Measurements from ENCODE around the gene C10orf71. TPM values are rescaled to one million over a fixed set of nuclear protein-coding genes. Genes with fewer than 3 reads are reported as not detected.

Gene C10orf71
- total RNA-seq, 1 donor from 2014 or later, result not detected

GRCh38 chr10:49375611-49376010, 76.6 kb downstream of the C10orf71 start:
- Histone ChIP-seq H3K27ac (ENCODE audit: low read depth, low read length) (no peak overlapping the region), H3K9ac (ENCODE audit: low read length) (no peak overlapping the region), H3K4me1 (ENCODE audit: insufficient read depth, low read length) (no peaks in the 10 kb centered on the region), H4K20me1 (ENCODE audit: insufficient read depth, low read length) (no peaks in the 10 kb centered on the region), H3K4me3 (ENCODE audit: insufficient read depth, low read depth, low read length) (no peak overlapping the region), H3K4me2 (ENCODE audit: low read length) (no peak overlapping the region), H3K79me2 (ENCODE audit: insufficient read depth, low read length) (no peaks in the 10 kb centered on the region), H3K9me3 (ENCODE audit: insufficient read depth, low read depth, low read length) (no peaks in the 10 kb centered on the region), H3K27me3 (ENCODE audit: insufficient read depth, low read length) (peaks cover 2% of the 10 kb centered on the region), H2AFZ (ENCODE audit: low read depth, low read length) (no peak overlapping the region), H3K36me3 (ENCODE audit: insufficient read depth, low read length) (no peaks in the 10 kb centered on the region)
- H3K36me3 Mint-ChIP-seq (ENCODE audit: low read depth, unreplicated experiment), result peaks cover 2% of the 10 kb centered on the region
- TF ChIP-seq EZH2 (IDR thresholded peaks at IDR 0.05; ENCODE audit: insufficient read depth, low read length) (no peak), CTCF (IDR thresholded peaks at IDR 0.05; ENCODE audit: insufficient read depth, low read depth, low read length) (no peak)
- FAIRE-seq (no peak), DNase-seq (ENCODE audit: low read depth) (no peak)
- peaks cover 2% of the 10 kb centered on the region for H3K9me3 Mint-ChIP-seq (ENCODE audit: unreplicated experiment)
- no peak overlapping the region for H3K4me3 Mint-ChIP-seq (ENCODE audit: unreplicated experiment)
- H3K4me1 Mint-ChIP-seq (ENCODE audit: low read depth, unreplicated experiment), result no peaks in the 10 kb centered on the region
- peaks cover 47% of the 10 kb centered on the region for H3K27me3 Mint-ChIP-seq (ENCODE audit: low read depth, unreplicated experiment)
- no peak overlapping the region for H3K27ac Mint-ChIP-seq (ENCODE audit: unreplicated experiment)

Other genes starting within 250 kb of the C10orf71 start
- 1.1 and 1.8 TPM in 2 replicates for gene VSTM4, start 183.6 kb upstream of the C10orf71 start, total RNA-seq
- gene FAM170B, start 165.1 kb upstream of the C10orf71 start, total RNA-seq, result not detected in 2 replicates
- gene TMEM273, start 110.8 kb upstream of the C10orf71 start, total RNA-seq, result not detected in 2 replicates
- gene DRGX, start 96.9 kb downstream of the C10orf71 start, total RNA-seq, result not detected in 2 replicates
- 20.1 and 22.3 TPM in 2 replicates for gene ERCC6, start 240.0 kb downstream of the C10orf71 start, total RNA-seq

Measured in astrocyte (in vitro differentiated cells and primary cell).